NCI-H1105 treated with DMSO at 0.1 percent for 48 hours (cell line): Measurements from ENCODE around the gene SH3RF2.
"Not testable (repeated sequence)": the region's sequence is repeated elsewhere in the genome, so short reads cannot be mapped to it uniquely, and the experiment has no call there.

Source experiments
- DNase-seq: peaks from one replicate; lab custom pipeline; 2025; lab: John Stamatoyannopoulos, UW

The SH3RF2 gene

DNA sequence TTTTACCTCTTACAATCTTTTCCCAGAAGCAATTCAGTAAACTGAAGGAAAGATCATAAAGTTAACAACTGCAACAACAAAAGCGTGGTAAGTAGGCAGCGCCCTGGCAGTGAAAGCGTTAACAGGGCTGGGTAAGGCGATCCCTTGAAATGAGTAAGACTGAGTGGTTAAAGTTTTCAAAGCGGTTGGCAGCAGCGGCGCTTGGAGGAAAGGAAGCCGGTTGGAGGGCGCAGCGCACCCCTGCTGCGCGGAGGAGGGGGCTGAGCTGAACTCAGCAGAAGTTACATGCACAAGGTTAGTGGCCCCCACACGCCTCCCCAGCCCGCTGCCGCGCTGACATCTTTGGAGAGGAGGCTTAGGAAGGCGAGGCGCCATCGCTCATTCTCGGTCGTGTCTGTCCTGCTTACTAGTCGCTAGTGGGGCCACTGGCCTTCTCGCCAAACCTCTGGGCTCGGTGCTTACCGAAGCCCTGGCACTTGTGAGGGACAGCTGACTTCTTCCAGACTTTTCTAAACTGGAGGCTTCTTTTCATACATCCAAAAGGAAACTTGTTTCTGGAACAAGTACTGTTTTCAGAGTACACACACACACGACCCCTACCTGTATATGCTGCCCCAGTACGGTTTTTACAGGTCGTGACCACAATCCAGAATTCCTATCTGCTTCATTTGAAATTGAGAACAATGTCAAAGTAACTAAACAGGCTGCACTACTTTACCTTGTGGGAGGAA is at the start of gene SH3RF2:
SH3RF2 (plus strand) TSS at position 178 of the 731 bp plus-strand sequence. CDS start 1,351 bp downstream, outside the sequence.
- DNase-seq = no peak

- no peak for DNase-seq
Measured at GRCh38 chr5:145887217-145887616, 49.2 kb upstream of the SH3RF2 start.

DNA sequence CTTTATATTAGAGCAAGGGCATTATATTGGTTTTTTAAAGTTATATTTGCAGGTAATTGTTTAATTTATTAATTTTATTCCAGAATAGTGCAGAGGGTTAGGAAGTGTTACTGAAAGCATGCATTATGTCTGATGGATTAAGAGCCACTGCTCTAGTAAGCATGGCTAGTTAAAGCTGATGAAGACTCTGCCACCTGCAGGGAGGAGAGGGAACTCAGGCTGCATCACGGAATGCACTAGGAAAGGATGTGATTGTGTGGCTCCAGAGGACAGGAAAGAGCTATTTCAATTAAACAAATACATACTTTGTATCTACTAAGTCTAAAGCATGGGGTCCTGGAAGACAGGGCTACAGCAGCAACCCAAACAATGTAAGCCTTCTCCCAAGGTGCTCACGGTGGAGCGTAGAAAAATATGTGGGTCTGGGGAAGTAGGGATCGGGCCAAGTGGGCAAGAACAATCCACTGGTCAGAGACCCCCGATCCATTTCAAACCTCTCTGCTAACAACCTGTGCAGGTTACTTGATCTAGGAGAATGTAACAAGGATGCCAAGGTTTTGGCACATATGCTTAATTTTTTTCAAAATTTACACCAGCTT is 48.3 kb upstream of the SH3RF2 start:
- no peak for DNase-seq

DNA sequence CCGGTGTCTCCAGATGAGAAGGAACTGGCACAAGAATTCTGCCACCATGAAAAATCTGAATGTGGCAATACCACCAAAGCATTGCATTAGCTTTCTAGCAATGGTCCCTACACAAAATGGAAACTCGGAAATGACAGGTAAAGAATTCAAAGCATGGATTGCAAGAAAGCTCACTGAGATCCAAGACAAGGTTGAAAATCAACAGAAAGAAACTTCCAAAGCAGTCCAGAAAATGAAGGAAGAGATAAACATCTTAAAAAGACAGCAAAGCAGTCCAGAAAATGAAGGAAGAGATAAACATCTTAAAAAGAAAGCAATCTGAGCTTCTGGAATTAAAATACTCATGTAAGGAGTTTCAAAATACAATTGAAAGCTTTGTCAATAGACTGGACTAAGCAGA is 46.8 kb upstream of the SH3RF2 start:
- no peak for DNase-seq

DNA sequence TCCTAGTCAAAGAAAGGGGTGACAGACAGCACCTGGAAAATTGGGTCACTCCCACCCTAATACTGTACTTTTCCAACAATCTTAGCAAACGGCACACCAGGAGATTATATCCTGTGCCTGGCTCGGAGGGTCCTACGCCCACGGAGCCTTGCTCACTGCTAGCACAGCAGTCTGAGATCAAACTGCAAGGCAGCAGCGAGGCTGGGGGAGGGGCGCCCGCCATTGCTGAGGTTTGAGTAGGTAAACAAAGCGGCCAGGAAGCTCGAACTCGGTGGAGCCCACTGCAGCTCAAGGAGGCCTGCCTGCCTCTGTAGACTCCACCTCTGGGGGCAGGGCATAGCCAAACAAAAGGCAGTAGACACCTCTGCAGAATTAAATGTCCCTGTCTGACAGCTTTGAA is 45.0 kb upstream of the SH3RF2 start:
- DNase-seq = not testable (repeated sequence)

GRCh38 chr5:145898171-145898570 is 38.2 kb upstream of the SH3RF2 start:
- no peak for DNase-seq

GRCh38 chr5:145902421-145902820 is 34.0 kb upstream of the SH3RF2 start:
- DNase-seq = no peak

DNA sequence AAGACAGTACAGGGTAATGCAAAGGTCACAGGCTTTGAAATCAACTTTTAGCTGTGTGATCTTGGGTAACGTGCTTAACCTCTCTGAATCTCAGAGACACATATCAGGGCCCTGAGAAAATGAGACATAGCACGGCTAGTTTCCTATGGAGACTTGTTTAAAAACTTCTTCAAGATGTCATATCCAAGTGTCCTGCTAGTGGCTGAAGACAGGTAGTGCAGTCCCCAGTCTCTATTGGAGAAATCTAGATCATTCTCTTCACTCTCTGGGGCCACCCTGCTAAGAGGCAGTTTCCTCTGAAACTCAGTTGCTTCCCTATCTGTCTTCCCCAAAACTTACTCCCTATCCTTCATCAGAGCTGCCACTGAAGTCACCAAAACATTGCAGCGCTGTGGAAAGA is 33.3 kb upstream of the SH3RF2 start:
- DNase-seq = no peak

- no peak for DNase-seq
Measured at GRCh38 chr5:145903867-145904266, 32.5 kb upstream of the SH3RF2 start.

DNA sequence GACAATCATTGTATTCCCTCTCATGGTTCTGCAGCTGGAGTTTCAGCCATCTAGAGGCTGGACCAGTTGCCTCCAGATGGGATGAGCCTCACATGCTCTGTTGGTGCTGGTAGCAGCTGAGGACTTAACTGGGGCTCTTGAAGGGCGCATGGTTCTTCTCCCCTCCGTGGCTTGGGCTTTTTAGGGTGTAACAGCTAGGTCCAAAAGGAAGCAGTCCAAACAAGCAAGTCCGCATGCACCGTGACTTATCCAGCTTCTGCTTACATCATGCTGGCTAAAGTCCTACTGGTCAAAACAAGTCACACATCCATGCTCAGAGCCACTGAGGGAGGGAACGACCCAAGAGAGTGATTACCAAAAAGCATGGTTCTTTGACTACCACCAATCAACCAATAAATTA is 31.6 kb upstream of the SH3RF2 start:
- no peak for DNase-seq

DNA sequence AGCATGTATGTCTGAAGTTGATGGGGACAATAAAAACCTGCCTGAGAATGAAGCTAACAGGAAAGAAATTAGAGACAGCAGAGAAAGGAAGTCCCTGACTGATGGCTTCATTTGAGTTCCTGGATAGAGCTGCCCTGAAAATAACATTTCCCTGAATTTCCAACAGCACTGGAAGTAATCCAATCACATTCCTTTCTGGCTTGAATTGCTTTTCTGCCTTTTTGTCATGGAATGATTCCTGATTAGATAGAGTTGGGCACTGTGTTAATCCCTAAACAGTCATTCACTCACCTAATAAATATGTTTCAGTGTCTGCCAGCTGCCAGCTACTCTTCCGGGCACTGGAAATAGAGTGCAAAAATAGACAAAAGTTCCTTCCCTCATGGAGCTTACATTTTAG is 30.0 kb upstream of the SH3RF2 start:
- no peak for DNase-seq

DNA sequence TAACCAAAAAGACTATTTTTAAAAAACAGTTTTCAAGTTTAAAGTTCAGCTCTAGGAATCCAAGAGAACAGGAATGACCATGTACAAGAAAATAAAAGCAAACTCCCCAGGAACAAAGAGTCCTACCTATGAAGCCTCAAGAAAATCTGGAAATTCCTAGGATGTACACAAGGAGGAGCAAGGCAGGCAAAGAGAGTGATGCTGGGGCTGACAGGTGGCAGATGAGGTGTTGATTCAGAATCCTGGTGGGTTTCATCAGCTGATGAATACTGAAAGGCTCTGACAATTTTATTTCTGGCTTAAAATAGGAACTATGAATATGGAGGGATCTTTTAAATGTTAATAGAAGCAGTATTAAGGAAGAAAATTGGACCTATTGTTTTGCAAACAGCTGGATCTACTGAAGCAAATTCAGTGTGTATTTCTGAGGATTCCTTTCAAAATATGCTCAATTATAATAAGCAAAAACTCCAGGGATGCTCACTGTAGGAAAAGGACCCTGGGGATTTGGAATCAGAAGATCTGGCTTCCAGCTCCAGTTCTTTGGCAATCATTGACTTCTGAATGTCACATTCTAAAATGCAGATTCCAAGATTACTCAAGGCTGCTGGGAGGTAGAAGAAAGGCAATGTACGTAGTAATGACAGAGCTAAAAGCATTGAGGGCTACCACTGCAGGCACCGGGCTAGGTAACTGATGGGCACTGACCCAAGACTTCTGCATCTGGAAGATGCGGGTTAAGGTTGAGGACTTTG is 28.0 kb upstream of the SH3RF2 start:
- no peak for DNase-seq

- DNase-seq = no peak
Measured at GRCh38 chr5:145911164-145911563, 25.2 kb upstream of the SH3RF2 start.

DNA sequence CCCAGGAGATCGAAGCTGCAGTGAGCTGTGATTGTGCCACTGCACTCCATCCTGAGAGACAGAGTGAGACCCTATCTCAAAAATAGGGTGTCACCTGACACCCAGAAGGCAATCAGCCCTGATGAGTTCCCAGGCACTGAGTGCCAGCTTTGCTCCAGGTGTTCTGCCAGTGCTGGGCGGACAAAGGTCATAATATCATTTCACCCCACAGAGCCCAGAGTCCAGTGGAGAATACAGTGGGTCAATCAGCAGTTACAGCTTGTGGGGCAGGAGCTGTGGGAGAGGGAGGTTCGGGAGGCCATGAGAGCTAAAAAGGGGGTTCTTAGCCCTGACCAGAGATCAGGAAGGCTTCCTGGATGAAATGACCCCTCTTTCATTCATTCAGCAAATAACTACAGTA is 24.4 kb upstream of the SH3RF2 start:
- DNase-seq = no peak

GRCh38 chr5:145912594-145912993 is 23.8 kb upstream of the SH3RF2 start:
- no peak for DNase-seq

DNA sequence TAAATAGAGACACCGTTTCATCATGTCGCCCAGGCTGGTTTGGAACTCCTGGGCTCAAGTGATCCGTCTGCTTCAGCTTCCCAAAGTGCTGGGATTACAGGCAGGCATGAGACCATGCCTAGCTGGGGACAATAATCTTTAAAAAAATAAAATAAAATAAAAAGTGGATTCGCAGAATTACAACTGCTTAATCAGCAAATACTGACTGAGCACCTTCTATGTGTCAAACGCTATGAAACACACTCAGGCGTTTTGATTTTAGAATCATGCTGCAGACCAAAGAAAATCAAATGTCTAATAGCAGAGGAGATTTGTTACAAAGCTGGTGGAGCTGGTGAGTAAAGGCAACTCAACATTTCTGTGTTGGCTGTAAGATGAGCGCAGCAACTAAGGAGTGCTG is 22.7 kb upstream of the SH3RF2 start:
- DNase-seq = no peak

- no peak for DNase-seq
Measured at GRCh38 chr5:145915970-145916638, 20.3 kb upstream of the SH3RF2 start.

- DNase-seq = no peak
Measured at GRCh38 chr5:145917288-145917687, 19.1 kb upstream of the SH3RF2 start.

DNA sequence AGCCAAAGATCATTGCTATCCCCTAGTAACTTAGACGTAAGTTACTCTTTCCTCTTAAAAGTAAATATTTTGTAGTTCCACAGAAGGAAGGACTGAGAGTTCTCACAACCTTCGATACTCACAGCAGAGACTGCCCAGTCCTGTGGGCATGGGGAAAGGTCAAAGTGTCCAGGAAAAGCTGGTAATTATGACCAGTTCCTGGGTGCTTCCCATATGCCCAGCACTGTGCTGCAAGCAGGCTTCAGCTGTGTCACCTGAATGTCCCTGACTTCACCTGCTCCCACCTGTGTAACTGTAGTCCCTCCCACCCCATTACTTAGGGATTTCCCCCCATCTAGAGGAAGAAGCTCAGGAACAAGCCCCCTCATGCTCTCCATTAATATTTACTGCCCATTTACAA is 18.0 kb upstream of the SH3RF2 start:
- DNase-seq = no peak

DNA sequence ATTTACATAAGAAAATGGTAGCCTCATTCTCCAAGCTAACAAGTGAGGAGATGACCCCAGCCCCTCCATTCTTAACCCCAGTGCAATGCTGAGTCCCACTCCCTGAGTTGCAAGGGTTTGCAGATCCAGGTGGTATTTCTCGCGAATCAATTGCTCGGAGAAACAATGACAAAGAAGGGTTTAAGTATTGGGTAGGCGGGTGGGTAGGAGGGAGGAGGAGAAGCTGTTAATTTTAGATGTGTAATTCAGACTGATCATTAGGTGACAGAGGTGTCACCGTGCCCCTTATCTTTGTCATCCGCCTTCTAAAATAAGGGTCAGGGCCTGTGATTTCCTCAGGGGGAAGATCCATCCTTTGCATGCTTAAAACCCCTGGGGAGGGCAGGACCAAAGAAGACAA is 17.0 kb upstream of the SH3RF2 start:
- DNase-seq = no peak

GRCh38 chr5:145920542-145921210 is 15.7 kb upstream of the SH3RF2 start:
- DNase-seq = no peak

- no peak for DNase-seq
Measured at GRCh38 chr5:145921211-145921610, 15.2 kb upstream of the SH3RF2 start.
